Measurements from ENCODE around the gene ABHD2.
"Not testable (repeated sequence)": the region's sequence is repeated elsewhere in the genome, so short reads cannot be mapped to it uniquely, and the experiment has no call there.

The ABHD2 gene

GRCh38 chr15:89075101-89075640 lies 13.1 kb upstream of the ABHD2 start:
- no peak for DNase-seq (ENCODE audit: low read depth in 2 of 2)

DNA sequence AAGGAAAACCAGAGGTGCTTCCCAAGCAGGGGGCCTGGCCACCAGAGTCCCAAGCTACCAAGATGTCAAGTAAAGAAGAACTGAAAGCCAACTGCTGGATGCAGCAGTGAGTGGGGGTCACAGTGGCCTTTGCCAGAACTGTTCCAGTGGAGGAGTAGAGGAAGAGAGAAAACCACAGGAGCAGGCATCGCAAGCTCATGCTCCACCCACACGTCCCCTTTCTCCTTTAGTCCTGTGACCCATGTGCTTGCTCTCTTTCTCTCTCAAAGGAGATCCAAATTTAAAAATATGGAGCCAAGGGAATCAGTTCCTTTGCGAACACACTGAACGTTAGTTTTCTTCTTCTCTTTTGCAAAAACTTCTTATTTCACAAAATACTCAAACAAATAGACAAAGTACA lies 12.4 kb upstream of the ABHD2 start:
- no peak for DNase-seq (ENCODE audit: low read depth in 2 of 2)

- DNase-seq (ENCODE audit: low read depth in 2 of 2) = no peak
Measured at GRCh38 chr15:89077750-89078149, 10.5 kb upstream of the ABHD2 start.

- DNase-seq (ENCODE audit: low read depth in 2 of 2) = no peak
Measured at GRCh38 chr15:89078851-89079810, 9.1 kb upstream of the ABHD2 start.

DNA sequence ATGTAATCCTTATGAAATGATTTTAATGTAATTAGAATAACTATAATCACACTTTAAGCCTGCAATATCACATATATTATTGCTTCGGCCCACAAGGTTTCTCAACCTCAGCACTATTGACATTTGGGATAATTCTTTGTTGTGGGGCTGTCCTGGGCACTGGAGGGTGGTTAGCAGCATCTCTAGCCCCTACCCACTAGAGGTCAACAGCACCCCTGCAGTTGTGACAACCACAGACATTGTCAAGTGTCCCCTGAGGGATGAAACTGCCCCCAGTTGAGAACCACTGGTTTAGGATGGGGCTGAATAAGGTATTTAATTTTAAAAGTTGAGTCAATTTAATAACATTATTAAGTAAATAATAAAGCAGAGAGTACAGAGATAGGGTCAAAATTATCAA lies 6.4 kb upstream of the ABHD2 start:
- DNase-seq (ENCODE audit: low read depth in 2 of 2) = no peak

DNA sequence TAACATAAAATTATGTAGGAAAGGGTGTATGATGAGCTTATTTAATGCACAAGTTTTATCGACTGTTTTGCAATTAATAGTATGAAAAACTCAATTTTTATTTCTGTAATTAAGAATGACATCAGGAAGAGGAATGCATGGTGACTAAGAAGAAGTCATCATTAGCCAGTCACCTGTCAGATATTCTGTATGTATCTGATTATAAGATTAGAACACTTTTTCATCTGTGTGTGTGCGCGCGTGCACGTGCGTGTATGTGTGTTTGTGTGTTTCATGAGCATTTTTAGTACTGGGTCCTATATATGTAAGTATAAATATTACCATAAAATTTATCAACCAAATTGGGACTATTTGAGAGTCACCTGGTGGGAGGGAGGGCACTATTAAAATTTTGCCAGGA lies 5.0 kb upstream of the ABHD2 start:
- no peak for DNase-seq (ENCODE audit: low read depth in 2 of 2)

- no peak for DNase-seq (ENCODE audit: low read depth in 2 of 2)
Measured at GRCh38 chr15:89085289-89085926, 2.8 kb upstream of the ABHD2 start.

- not testable (repeated sequence) for DNase-seq (ENCODE audit: low read depth in 2 of 2)
Measured at GRCh38 chr15:89085933-89086332, 2.3 kb upstream of the ABHD2 start.

DNA sequence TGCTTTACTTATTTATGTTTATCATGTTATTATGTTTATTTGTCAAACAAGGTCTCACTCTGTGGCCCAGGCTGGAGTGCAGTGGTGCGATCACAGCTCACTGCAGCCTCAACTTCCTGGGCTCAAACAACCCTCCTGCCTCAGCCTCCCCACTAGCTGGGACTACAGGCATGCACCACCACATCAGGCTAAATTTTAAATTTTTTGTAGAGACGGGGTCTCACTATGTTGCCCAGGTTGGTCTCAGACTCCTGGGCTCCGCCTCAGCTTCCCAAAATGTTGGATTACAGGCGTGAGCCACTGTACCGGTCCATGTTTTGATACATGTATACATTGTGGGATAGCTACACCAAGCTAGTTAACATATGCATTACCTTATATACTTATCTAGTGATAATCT lies 1.9 kb upstream of the ABHD2 start:
- not testable (repeated sequence) for DNase-seq (ENCODE audit: low read depth in 2 of 2)

DNA sequence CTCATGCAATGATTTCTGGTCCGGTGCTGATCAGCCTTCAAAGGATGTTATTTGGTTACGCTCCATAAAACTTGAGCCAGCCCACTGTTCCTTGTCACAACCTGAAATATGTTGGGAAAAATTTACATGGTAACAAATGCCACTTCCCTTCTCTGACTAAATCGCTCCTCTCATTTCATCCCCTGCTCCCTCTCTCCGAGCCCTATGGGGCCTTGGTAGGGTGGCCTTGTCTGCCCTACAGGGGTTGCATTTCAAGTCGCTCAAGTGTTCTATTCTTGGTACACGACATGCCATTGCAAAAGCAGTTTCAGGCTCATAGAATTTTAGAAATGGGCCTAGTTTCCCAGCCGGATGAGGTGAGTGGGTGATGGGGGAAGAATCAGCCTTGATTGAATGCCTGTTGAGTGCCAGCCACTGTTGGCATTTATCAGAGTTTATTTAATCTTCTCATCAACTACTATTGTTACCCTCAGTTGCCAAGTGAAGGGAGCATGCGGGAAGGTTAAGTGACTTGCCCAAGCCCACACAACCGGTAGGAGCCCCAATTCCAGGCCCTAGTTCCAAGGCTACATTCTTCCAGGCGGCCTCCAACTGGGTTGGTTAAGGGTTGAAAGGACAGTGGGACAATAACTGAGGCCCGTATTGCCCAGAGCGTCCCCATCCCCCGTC lies 961 bp upstream of the ABHD2 start:
- DNase-seq (ENCODE audit: low read depth in 2 of 2) = no peak

- no peak for DNase-seq (ENCODE audit: low read depth in 2 of 2)
Measured at GRCh38 chr15:89088605-89089315, 504 bp downstream of the ABHD2 start.

GRCh38 chr15:89089316-89090230 lies 1.3 kb downstream of the ABHD2 start:
- no peak for DNase-seq (ENCODE audit: low read depth in 2 of 2)

GRCh38 chr15:89090791-89091626 lies 2.8 kb downstream of the ABHD2 start:
- no peak for DNase-seq (ENCODE audit: low read depth in 2 of 2)

- no peak for DNase-seq (ENCODE audit: low read depth in 2 of 2)
Measured at GRCh38 chr15:89091627-89092220, 3.5 kb downstream of the ABHD2 start.

- no peak for DNase-seq (ENCODE audit: low read depth in 2 of 2)
Measured at GRCh38 chr15:89093509-89093908, 5.3 kb downstream of the ABHD2 start.

DNA sequence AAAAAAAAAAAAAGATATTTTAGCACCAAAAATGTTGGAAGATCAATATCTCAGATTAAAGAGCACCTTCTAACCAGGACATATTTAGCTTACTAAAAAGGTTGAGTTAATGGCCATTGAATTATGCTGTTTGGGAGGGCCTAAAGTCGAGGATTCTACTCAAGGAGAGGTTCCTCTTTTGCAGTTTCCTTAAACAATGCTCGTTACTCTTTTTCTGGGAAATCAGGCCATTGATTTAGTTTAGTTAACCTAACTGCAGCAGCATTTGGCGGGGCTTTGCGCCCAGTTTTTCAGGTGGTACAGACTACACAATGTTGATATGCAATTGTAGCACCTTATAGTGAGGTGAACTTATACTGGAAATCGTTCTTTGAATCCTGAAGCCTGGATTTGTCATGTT lies 6.8 kb downstream of the ABHD2 start:
- DNase-seq (ENCODE audit: low read depth in 2 of 2) = no peak

DNA sequence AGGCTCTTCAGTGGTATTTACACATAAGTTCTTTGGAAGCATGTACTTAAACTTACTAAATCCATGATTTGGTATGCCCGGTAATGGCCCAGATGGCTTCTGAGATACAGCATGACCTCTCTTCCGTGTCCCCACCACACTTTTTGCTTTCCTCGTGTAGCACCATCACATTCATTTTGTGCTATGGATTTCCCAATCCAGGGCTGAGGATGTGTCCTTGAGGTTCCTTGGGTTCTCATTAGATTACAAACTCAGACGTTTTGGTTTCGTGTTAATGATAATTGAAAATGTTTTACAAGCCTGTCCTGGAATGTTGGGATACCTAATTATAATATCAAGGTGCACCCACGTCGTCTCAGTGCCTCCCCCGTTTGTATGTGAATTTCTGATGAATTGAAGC lies 7.3 kb downstream of the ABHD2 start:
- no peak for DNase-seq (ENCODE audit: low read depth in 2 of 2)

DNA sequence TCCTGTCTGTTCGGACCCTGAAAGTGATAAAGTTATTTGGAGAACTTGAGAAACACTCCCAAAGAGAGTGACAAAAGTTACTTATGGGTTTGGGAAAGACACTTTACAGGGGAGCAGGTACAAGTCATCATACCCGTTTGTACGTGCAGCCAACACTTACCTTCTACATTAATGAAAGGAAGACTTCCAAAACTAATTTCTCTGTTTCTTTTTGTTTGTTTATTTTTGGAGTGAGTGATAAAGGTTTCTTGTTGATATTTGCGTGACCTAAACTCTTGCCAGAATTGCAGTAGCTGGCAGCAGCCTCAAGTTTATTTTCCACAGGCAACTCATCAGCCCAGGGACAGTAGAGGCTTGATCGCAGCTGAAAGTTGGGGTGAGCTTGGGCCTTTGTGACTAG lies 8.4 kb downstream of the ABHD2 start:
- no peak for DNase-seq (ENCODE audit: low read depth in 2 of 2)

- DNase-seq (ENCODE audit: low read depth in 2 of 2) = no peak
Measured at GRCh38 chr15:89097313-89097712, 9.1 kb downstream of the ABHD2 start.

Data from stimulated activated CD8-positive, alpha-beta memory T cell treated with anti-CD3 and anti-CD28 coated beads, Interleukin-7, amount 100 ng/mL, for 1 hour (primary cell).